Heart left ventricle (tissue), 16 donors: ENCODE measurements around the gene RTL3. TPM values are rescaled to one million over a fixed set of nuclear protein-coding genes. Genes with fewer than 3 reads are reported as not detected.

Experiments
- ATAC-seq, 4 donors: fragments of 200-7000 bp; cut with Tn5 transposase; one replicate each; pipeline ENCODE4 v1.9.1; 2020 to 2022; ENCODE audit warnings: moderate library complexity in 4 of 4, mild to moderate bottlenecking in 3 of 4, moderate number of reproducible peaks in 1 of 4
- DNase-seq, 5 donors: peaks; one replicate each; pipeline ENCODE4 v3.0.0-alpha.2; 2020
- H3K27ac ChIP-seq, 12 donors: fragments of 200-600 bp; sonication (generic) in 4 of 12; one replicate each; pipeline versions ENCODE4 v1.5.0 to v1.8.0; 2016 to 2022; ENCODE audit warnings: mild to moderate bottlenecking in 2 of 12
- H3K27me3 ChIP-seq, 9 donors: fragments of 200-600 bp; sonication (generic) in 2 of 9; one replicate each; pipeline versions ENCODE4 v1.5.1 to v1.8.0; 2016 to 2022; ENCODE audit warnings: mild to moderate bottlenecking in 3 of 9
- H3K36me3 ChIP-seq, 9 donors: fragments of 200-600 bp; sonication (generic) in 2 of 9; one replicate each; pipeline versions ENCODE4 v1.5.0 to v1.8.0; 2018 to 2022; ENCODE audit warnings: mild to moderate bottlenecking in 2 of 9
- H3K4me1 ChIP-seq, 12 donors: fragments of 200-600 bp; sonication (generic) in 4 of 12; one replicate each; pipeline versions ENCODE4 v1.5.0 to v1.8.0; 2016 to 2022; ENCODE audit warnings: mild to moderate bottlenecking in 3 of 12
- H3K4me3 ChIP-seq, 12 donors: fragments of 200-600 bp; sonication (generic) in 4 of 12; one replicate each; pipeline versions ENCODE4 v1.5.0 to v1.8.0; 2017 to 2022; ENCODE audit warnings: mild to moderate bottlenecking in 9 of 12, moderate library complexity in 4 of 12
- H3K9me3 ChIP-seq, 12 donors: fragments of 200-600 bp; sonication (generic) in 4 of 12; one replicate each; pipeline versions ENCODE4 v1.5.0 to v1.8.0; 2016 to 2022; ENCODE audit warnings: mild to moderate bottlenecking in 1 of 12
- CTCF ChIP-seq, 12 donors: fragments of 200-600 bp; sonication (generic) in 4 of 12; IDR thresholded peaks; one replicate each; pipeline versions ENCODE4 v1.5.0 to v1.8.0; 2018 to 2022; ENCODE audit warnings: antibody characterized with exemption in 12 of 12, mild to moderate bottlenecking in 5 of 12
- POLR2A ChIP-seq, 2 donors: fragments of 450-650 bp; IDR thresholded peaks; one replicate each; pipeline ENCODE4 v1.6.1; 2017; ENCODE audit warnings: antibody characterized with exemption in 2 of 2, mild to moderate bottlenecking in 2 of 2, moderate library complexity in 2 of 2
- WGBS, 4 donors: extraction: QIAGEN DNeasy Blood & Tissue Kit in 2 of 4; methylation state at CpG; one replicate each; pipeline versions ENCODE4 v1.1.5 to v1.1.7; 2013 to 2018; 5-methylcytosine and 5-hydroxymethylcytosine counted together
- intact Hi-C, 10 donors: fragments of 100-400 bp; cut with DNase I; formaldehyde crosslinking; loops; one replicate each; pipeline versions ENCODE4 v1.11.1 to v1.14.2; 2022
- long read RNA-seq, 3 donors: library from polyadenylated mRNA; unstranded; transcript quantifications; one replicate each; pipeline ENCODE4 v2.0.0, GENCODE V29; 2020 to 2021
- polyA plus RNA-seq, 2 donors: library from polyadenylated mRNA; stranded (reverse); fragments of 200-250 nt; gene quantifications; one replicate each; pipeline ENCODE4 v1.2.3, GENCODE V29; 2013
- total RNA-seq, 9 donors: library from RNA; depleted of rRNA in 2 of 9; stranded (reverse); fragments of >200 nt in 2 of 9; fragmentation: NEBNext Ultra II Directional in 3 of 9; extraction: Animal tissue kit (Norgen Biotek cat#: 25700) in 3 of 9; gene quantifications; one replicate each; pipeline versions ENCODE4 v1.1.0 to v1.2.4, GENCODE V29; 2016 to 2023
- donor health status: ischemic (EF 13 %, LVEDD 7.1; RV severe dilation, severe dysfunction).
- donor health status: healthy with polysubstance abuse.
- donor health status: DM: no; HTN: yes; CAD: no.
- donor health status: DM: no; HTN: no; CAD: no.
- donor health status: ischemic (EF 25% LVEDD 6.9; RV normal size, moderate dysfunction).
- donor health status: ischemic (EF 25% LVEDD 5.7; RV mildly dilated, moderate dysfunction).
- donor health status: healthy.
- donor health status: DM: yes; HTN: yes; CAD: no.
- donor health status: ischemic (EF 35%, LVEDD 5.7; RV mildly dilated, moderate dysfunction).
- donor health status: nonischemic (EF 11% LVEDD 7.7; RV severe dilation, severe dysfunction).
- donor health status: DM: yes; HTN: yes; CAD: no.
- donor health status: PGD.
- donor health status: ischemic (EF 29% LVEDD 5.4; RV normal size, mild dysfunction).
- donor health status: nonischemic (EF 23%, LVEDD 6.1; RV moderate dilation, normal function).

The RTL3 gene
- total RNA-seq (under 1 TPM in 7 of 9 donors, not detected in 2; 0.09 to 0.63 (median 0.29) TPM), polyA plus RNA-seq (not detected)
- long read RNA-seq, donor 1: 0 reads
- long read RNA-seq, donor 2: 0 reads
- long read RNA-seq, donor 3: 0 reads

GRCh38 chrX:78658845-78659744, at the start of gene RTL3:
RTL3 (minus strand) TSS chrX:78659328; CDS start chrX:78658420, 908 bp downstream.
- H3K4me1 ChIP-seq: no peaks in the 10 kb centered on the region
- no peaks in the 10 kb centered on the region for H3K9me3 ChIP-seq
- ATAC-seq (peak; percentile 51 to 73 (median 62)), DNase-seq (no peak)
- intact Hi-C loops: no loop called here
- H3K36me3 ChIP-seq: no peaks in the 10 kb centered on the region
- H3K4me3 ChIP-seq: peak within 1 kb of the TSS in 5 of 12 donors; percentile 12 to 31 (median 19)
- peak within 1 kb of the TSS in 3 of 12 donors; percentile 8 to 34 (median 24) for H3K27ac ChIP-seq
- H3K27me3 ChIP-seq: no peaks in the 10 kb centered on the region
- WGBS, 4 donors: 50 to 64% (median 59%) methylated on average over 3 of the region's 3 CpGs
- TF ChIP-seq POLR2A (IDR thresholded peaks at IDR 0.05): no peak
- no peak for TF ChIP-seq CTCF (IDR thresholded peaks at IDR 0.05)

DNA sequence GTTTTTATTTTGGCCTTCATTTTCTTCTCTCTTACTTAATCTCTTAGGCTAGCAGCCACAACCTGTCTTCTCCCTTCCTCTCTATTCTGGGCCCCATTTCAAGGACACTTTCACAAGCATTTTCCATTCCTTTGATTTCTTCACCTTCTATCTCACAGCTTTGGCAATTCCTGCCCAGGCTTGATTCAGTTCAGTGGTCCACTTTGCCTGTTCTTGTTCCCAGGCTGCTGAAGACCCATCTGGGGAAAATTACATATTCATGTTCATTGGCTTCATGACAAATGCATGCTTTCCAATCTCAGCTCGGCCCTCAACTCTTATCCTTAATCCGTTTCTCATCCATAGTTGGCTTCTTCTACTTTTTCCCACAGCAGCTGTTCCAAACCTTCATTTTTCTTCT, 49.7 kb upstream of the RTL3 start:
- no peaks in the 10 kb centered on the region for H3K27me3 ChIP-seq
- WGBS, 4 donors: 39 to 77% (median 55%) methylated on average over 2 of the region's 2 CpGs
- H3K4me1 ChIP-seq: no peaks in the 10 kb centered on the region
- H3K36me3 ChIP-seq: no peaks in the 10 kb centered on the region
- H3K27ac ChIP-seq: no peak overlapping the region
- ATAC-seq (no peak), DNase-seq (no peak)
- intact Hi-C loops: no loop called here
- no peaks in the 10 kb centered on the region for H3K9me3 ChIP-seq
- TF ChIP-seq CTCF (IDR thresholded peaks at IDR 0.05) (no peak), POLR2A (IDR thresholded peaks at IDR 0.05) (no peak)
- H3K4me3 ChIP-seq: no peak overlapping the region

DNA sequence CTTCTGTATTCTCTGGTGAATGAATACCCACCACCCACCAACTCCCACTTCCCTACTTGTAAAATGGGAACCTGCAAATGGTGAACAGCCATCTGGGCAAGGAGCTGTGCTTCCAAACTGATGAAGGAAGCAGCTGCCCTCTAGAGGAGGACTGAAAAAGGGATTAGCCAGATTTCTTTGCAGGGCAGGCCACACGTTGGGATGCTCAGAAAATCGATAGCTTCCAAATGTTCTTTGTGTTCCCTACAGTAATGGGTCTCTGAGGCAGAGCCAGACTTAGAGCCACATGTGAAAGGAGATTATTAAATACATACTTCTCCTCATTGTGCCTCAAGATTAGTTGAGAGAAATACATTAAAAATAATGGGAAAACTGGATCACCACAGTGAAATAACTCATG, 49.1 kb upstream of the RTL3 start:
- no peak for TF ChIP-seq POLR2A (IDR thresholded peaks at IDR 0.05)
- TF ChIP-seq CTCF (IDR thresholded peaks at IDR 0.05): peak in 6 of 12 donors; percentile 10 to 34 (median 20)
- Histone ChIP-seq H3K27ac (no peak overlapping the region), H3K9me3 (no peaks in the 10 kb centered on the region), H3K27me3 (no peaks in the 10 kb centered on the region), H3K4me3 (no peak overlapping the region), H3K4me1 (no peaks in the 10 kb centered on the region), H3K36me3 (no peaks in the 10 kb centered on the region)
- peak in 1 of 5 donors; percentile 9 for DNase-seq
- no peak for ATAC-seq
- 25 to 32% (median 28%) methylated on average over 2 of the region's 2 CpGs for WGBS, 4 donors
- intact Hi-C loops: no loop called here

GRCh38 chrX:78706071-78706470, 46.9 kb upstream of the RTL3 start:
- no peaks in the 10 kb centered on the region for H3K4me1 ChIP-seq
- intact Hi-C loops: no loop called here
- H3K4me3 ChIP-seq: no peak overlapping the region
- WGBS, 4 donors: 22 to 52% (median 40%) methylated on average over 2 of the region's 2 CpGs
- H3K27ac ChIP-seq: no peak overlapping the region
- DNase-seq: no peak
- no peak for ATAC-seq
- H3K27me3 ChIP-seq: no peaks in the 10 kb centered on the region
- H3K9me3 ChIP-seq: no peaks in the 10 kb centered on the region
- no peaks in the 10 kb centered on the region for H3K36me3 ChIP-seq
- no peak for TF ChIP-seq POLR2A (IDR thresholded peaks at IDR 0.05)
- no peak for TF ChIP-seq CTCF (IDR thresholded peaks at IDR 0.05)
